GM19035 (cell line): ENCODE results near the gene GAB4.

Experiments
- ATAC-seq: cut with Tn5 transposase; IDR thresholded peaks from one replicate; pipeline ENCODE4 v1.9.1; 2021; ENCODE audit not compliant: unreplicated experiment

The GAB4 gene

GRCh38 chr22:16988257-16988656 lies 19.8 kb downstream of the GAB4 start:
- ATAC-seq = no peak

- ATAC-seq = no peak
These were observed 20.2 kb downstream of the GAB4 start for GRCh38 chr22:16987822-16988221.

GRCh38 chr22:16975155-16975885 lies 32.7 kb downstream of the GAB4 start:
- no peak for ATAC-seq

- no peak for ATAC-seq
These were observed 33.5 kb downstream of the GAB4 start for GRCh38 chr22:16974298-16975084.

GRCh38 chr22:16973591-16974297 lies 34.3 kb downstream of the GAB4 start:
- no peak for ATAC-seq

- ATAC-seq = no peak
These were observed 35.7 kb downstream of the GAB4 start for GRCh38 chr22:16972311-16972710.

- no peak for ATAC-seq
These were observed 37.6 kb downstream of the GAB4 start for GRCh38 chr22:16970446-16970845.

- ATAC-seq = no peak
These were observed 38.3 kb downstream of the GAB4 start for GRCh38 chr22:16969508-16970327.

GRCh38 chr22:16968218-16968595 lies 39.8 kb downstream of the GAB4 start:
- no peak for ATAC-seq

GRCh38 chr22:16967453-16968217 lies 40.4 kb downstream of the GAB4 start:
- ATAC-seq = no peak

- ATAC-seq = no peak
These were observed 41.8 kb downstream of the GAB4 start for GRCh38 chr22:16966251-16966650.

- no peak for ATAC-seq
These were observed 42.5 kb downstream of the GAB4 start for GRCh38 chr22:16965560-16965959.

- ATAC-seq = no peak
These were observed 42.9 kb downstream of the GAB4 start for GRCh38 chr22:16965083-16965482.

- ATAC-seq = no peak
These were observed 43.7 kb downstream of the GAB4 start for GRCh38 chr22:16964366-16964765.

GRCh38 chr22:16963189-16963945 lies 44.7 kb downstream of the GAB4 start:
- no peak for ATAC-seq

- ATAC-seq = no peak
These were observed 45.5 kb downstream of the GAB4 start for GRCh38 chr22:16962501-16962900.

GRCh38 chr22:16961477-16962186 lies 46.4 kb downstream of the GAB4 start:
- no peak for ATAC-seq

- ATAC-seq = no peak
These were observed 47.2 kb downstream of the GAB4 start for GRCh38 chr22:16960884-16961249.
